ENCODE results near the gene GCNT2. TPM values are rescaled to one million over a fixed set of nuclear protein-coding genes. Genes with fewer than 3 reads are reported as not detected.

GCNT2 gene
- total RNA-seq, 1 experiment from 2014 or later: 18.3 TPM

- H3K27me3 ChIP-seq (ENCODE audit: low read length): no peaks in the 10 kb centered on the region
- H4K20me1 ChIP-seq (ENCODE audit: low read length): no peaks in the 10 kb centered on the region
- no peak for TF ChIP-seq EZH2phosphoT487 (IDR thresholded peaks at IDR 0.05; ENCODE audit: borderline replicate concordance, low read length)
- no peak for TF ChIP-seq EZH2 (IDR thresholded peaks at IDR 0.05; ENCODE audit: low read length, unreplicated experiment)
- TF ChIP-seq, protein P1, sequence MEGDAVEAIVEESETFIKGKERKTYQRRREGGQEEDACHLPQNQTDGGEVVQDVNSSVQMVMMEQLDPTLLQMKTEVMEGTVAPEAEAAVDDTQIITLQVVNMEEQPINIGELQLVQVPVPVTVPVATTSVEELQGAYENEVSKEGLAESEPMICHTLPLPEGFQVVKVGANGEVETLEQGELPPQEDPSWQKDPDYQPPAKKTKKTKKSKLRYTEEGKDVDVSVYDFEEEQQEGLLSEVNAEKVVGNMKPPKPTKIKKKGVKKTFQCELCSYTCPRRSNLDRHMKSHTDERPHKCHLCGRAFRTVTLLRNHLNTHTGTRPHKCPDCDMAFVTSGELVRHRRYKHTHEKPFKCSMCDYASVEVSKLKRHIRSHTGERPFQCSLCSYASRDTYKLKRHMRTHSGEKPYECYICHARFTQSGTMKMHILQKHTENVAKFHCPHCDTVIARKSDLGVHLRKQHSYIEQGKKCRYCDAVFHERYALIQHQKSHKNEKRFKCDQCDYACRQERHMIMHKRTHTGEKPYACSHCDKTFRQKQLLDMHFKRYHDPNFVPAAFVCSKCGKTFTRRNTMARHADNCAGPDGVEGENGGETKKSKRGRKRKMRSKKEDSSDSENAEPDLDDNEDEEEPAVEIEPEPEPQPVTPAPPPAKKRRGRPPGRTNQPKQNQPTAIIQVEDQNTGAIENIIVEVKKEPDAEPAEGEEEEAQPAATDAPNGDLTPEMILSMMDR (conservative IDR thresholded peaks at IDR 0.05; ENCODE audit: low read depth, low read length): no peak
- ATAC-seq: no peak
- ChIA-PET POLR2A (ENCODE audit: unreplicated experiment) (no interaction called here), CTCF (no interaction called here)
- no peaks in the 10 kb centered on the region for H3F3A ChIP-seq (ENCODE audit: low read length, unreplicated experiment)
- no TSS peak for BruUV-seq (replicated peaks)
- no peak overlapping the region for H3K4me3 ChIP-seq (ENCODE audit: low read length)
- intact Hi-C loops (cut with micrococcal nuclease): no loop called here
- no peak overlapping the region for H2AFZ ChIP-seq (ENCODE audit: low read length)
- no peak overlapping the region for H3K27ac ChIP-seq (ENCODE audit: low read length)
- H3K79me2 ChIP-seq (ENCODE audit: low read length): peaks cover 34% of the 10 kb centered on the region
- H3K4me1 ChIP-seq (ENCODE audit: insufficient read depth, low read length): no peaks in the 10 kb centered on the region
- no peak overlapping the region for H3K4me2 ChIP-seq (ENCODE audit: low read length)
- H3K9me3 ChIP-seq (ENCODE audit: low read length): no peaks in the 10 kb centered on the region
- no peak overlapping the region for H3K9ac ChIP-seq (ENCODE audit: low read length)
- H3K36me3 ChIP-seq (ENCODE audit: low read depth, low read length): no peaks in the 10 kb centered on the region
- no peaks in the 10 kb centered on the region for H3K9me2 ChIP-seq (replicated peaks; ENCODE audit: low read length)
- DNase-seq: no peak
Measured at GRCh38 chr6:10543488-10543887, 22.3 kb downstream of the GCNT2 start.

DNA sequence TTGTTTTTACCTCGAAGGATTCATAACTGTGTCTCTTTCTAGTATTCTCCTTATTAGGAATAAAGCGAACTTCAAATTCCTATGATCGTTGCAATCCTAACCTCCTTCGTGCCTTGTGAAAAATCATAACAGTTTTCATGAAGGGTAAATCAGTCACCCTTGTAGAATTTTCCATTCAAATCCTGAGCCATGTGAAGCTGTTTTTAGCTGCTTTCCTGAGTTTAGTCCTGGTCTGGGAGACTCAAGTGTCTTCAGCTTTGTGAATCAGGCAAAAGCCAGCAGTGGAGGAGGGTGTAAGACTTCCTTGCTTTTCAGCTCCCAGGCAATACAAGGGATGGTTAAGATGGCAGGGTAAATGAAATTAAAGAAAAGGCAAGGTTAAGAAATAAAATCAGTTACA, 24.3 kb downstream of the GCNT2 start:
- no peak overlapping the region for H3K4me2 ChIP-seq (ENCODE audit: low read length)
- H3K4me1 ChIP-seq (ENCODE audit: insufficient read depth, low read length): no peaks in the 10 kb centered on the region
- no peak for TF ChIP-seq EZH2 (IDR thresholded peaks at IDR 0.05; ENCODE audit: low read length, unreplicated experiment)
- TF ChIP-seq, protein P1 (conservative IDR thresholded peaks at IDR 0.05; ENCODE audit: low read depth, low read length): no peak
- TF ChIP-seq EZH2phosphoT487 (IDR thresholded peaks at IDR 0.05; ENCODE audit: borderline replicate concordance, low read length): no peak
- H3K9ac ChIP-seq (ENCODE audit: low read length): no peak overlapping the region
- BruUV-seq (replicated peaks): no TSS peak
- POLR2A ChIA-PET (ENCODE audit: unreplicated experiment): no interaction called here
- intact Hi-C loops (cut with micrococcal nuclease): no loop called here
- H2AFZ ChIP-seq (ENCODE audit: low read length): no peak overlapping the region
- H4K20me1 ChIP-seq (ENCODE audit: low read length): no peaks in the 10 kb centered on the region
- ATAC-seq: no peak
- CTCF ChIA-PET: no interaction called here
- H3K9me2 ChIP-seq (replicated peaks; ENCODE audit: low read length): no peaks in the 10 kb centered on the region
- no peaks in the 10 kb centered on the region for H3K36me3 ChIP-seq (ENCODE audit: low read depth, low read length)
- H3K27ac ChIP-seq (ENCODE audit: low read length): no peak overlapping the region
- no peaks in the 10 kb centered on the region for H3F3A ChIP-seq (ENCODE audit: low read length, unreplicated experiment)
- H3K79me2 ChIP-seq (ENCODE audit: low read length): peaks cover 34% of the 10 kb centered on the region
- DNase-seq: no peak
- H3K9me3 ChIP-seq (ENCODE audit: low read length): no peaks in the 10 kb centered on the region
- no peaks in the 10 kb centered on the region for H3K27me3 ChIP-seq (ENCODE audit: low read length)
- no peak overlapping the region for H3K4me3 ChIP-seq (ENCODE audit: low read length)

GRCh38 chr6:10547809-10548208, 26.7 kb downstream of the GCNT2 start:
- ATAC-seq (no peak), DNase-seq (no peak)
- Histone ChIP-seq H3K27me3 (ENCODE audit: low read length) (no peaks in the 10 kb centered on the region), H3K79me2 (ENCODE audit: low read length) (peaks cover 25% of the 10 kb centered on the region; the same call in 1 of the 2 replicates), H3K4me1 (ENCODE audit: insufficient read depth, low read length) (no peaks in the 10 kb centered on the region), H3K27ac (ENCODE audit: low read length) (no peak overlapping the region), H3K9ac (ENCODE audit: low read length) (no peak overlapping the region), H3K36me3 (ENCODE audit: low read depth, low read length) (no peaks in the 10 kb centered on the region), H2AFZ (ENCODE audit: low read length) (no peak overlapping the region), H3K4me2 (ENCODE audit: low read length) (no peak overlapping the region), H3K4me3 (ENCODE audit: low read length) (no peak overlapping the region), H3F3A (ENCODE audit: low read length, unreplicated experiment) (no peaks in the 10 kb centered on the region), H4K20me1 (ENCODE audit: low read length) (no peaks in the 10 kb centered on the region), H3K9me2 (replicated peaks; ENCODE audit: low read length) (no peaks in the 10 kb centered on the region), H3K9me3 (ENCODE audit: low read length) (no peaks in the 10 kb centered on the region)
- ChIA-PET POLR2A (ENCODE audit: unreplicated experiment) (no interaction called here), CTCF (no interaction called here)
- intact Hi-C loops (cut with micrococcal nuclease): no loop called here
- TF ChIP-seq, protein P1 (conservative IDR thresholded peaks at IDR 0.05; ENCODE audit: low read depth, low read length): no peak
- no peak for TF ChIP-seq EZH2 (IDR thresholded peaks at IDR 0.05; ENCODE audit: low read length, unreplicated experiment)
- BruUV-seq (replicated peaks): no TSS peak
